SW 1271 (cell line): ENCODE data around the gene TMPRSS2.
A peak's percentile ranks its signal among the peaks of the same experiment; 100 is the strongest.

Source experiments
- DNase-seq, 2 experiments: peaks; one replicate each; lab custom pipeline; 2025; lab: John Stamatoyannopoulos, UW

The TMPRSS2 gene

GRCh38 chr21:41481191-41481590, 26.8 kb downstream of the TMPRSS2 start:
- DNase-seq = no peak

DNA sequence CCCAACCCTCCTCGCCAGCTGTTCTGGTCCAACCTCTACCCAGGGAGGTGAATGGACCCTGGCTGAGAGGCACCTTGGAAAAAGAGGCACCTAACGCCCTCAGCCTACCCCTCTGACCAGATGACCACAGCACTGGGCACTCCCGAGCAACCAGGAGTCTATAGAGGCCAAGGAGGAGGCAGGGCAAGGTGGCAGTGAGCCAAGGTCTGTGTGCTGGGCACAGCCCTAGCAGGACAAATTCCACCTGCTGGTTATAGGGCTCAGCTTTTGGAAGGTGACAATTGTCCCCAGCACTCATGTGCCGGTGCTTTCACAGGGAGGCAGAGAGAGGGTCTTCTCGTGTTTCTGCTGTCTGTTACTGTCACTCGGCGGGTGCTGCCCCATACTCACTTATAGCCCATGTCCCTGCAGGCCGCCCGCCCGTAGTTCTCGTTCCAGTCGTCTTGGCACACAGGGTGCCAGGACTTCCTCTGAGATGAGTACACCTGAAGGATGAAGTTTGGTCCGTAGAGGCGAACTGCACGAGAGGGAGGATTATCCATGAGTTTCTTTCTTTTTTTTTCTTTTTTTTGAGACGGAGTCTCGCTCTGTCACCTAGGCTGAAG, 27.8 kb downstream of the TMPRSS2 start:
- DNase-seq = no peak

DNA sequence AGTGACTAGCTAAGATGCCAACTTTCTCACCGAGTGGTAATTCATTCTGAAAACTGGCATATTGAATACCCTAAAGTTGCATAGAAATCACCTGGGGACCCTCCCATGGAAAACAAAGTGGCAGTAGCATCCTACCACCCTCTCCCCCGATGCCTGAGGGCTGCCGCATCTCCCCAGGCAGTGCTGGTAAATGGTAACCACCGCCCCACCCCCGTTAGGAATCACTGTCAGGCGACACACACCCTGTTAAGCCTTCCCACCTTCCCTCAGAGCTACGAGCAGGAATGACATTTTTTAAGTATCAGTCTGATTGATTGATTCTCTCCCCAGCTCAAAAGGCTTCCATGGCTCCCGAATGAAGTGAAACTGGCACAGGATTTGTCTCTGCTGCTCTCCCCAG, 28.3 kb downstream of the TMPRSS2 start:
- no peak for DNase-seq

DNA sequence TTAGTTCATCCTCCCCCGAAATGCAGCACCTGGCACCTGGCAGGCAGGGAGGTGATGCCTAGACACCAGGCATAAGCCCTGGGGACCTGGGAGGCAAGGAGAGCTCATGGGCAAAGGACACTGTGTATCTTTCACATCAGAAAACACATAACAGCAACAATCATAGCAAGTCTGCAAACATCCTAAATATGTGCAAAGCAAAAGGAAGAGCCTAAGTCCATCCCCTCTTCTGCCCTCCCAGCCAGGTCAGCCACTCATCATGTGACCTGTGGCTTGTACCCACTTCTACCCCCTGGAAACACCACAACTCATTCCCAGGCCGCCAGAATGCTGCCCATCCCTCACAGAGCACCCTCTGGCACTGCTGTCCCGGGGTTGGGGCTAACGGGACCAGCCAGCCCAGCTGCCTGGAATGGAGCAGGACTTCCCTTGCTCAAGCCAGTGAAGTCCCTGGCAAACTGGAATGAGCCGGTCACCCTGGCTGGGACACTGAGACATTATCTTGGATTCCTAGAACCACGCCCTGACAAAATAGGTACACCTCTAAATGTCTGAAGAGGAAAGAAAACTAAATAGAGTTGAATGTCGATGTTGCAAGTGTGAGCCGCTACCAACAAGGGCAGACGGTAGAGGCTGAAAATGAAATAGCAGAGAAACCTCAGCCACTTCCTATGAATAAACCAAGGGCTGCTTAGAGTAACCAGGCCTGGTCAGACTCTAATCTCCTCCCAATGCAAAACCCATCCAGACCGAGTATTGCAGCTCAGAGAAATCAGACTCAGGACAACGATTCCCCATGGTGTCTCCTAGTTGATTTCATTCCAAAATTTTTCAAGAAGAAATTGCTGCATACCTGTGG, 29.4 kb downstream of the TMPRSS2 start:
- no peak for DNase-seq

DNA sequence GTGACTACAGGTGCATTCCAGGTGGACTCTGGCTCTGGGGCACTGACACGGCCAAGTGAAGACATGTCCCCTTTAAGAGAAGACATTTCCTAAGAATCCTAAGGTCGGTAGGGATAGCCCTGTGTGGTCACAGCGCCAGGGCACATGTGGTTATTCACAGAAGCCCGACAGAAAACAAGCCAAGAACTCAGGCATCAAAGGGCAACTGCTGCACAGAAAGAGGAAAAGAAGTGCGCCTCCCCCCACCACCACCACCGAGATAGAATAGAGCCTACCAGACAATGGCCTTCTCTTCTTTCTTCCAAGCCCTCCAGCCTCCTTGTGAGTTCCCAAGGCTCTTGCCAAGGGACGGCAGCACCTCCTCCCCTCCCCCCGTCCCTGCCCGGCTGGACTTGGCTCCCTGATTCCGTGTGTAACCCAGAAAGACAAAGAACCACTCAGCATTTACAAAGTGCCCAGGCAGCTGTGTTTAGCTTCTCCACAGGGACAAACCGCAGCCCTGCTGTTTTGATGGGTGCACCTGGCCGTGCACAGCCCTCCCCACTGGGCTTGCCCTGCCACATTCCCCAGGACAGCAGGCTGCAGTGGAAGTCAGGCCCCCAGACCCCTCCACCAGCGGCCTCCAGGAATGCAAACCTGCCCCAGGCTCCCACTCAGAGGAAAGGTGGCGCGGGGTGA, 30.2 kb downstream of the TMPRSS2 start:
- DNase-seq = no peak

DNA sequence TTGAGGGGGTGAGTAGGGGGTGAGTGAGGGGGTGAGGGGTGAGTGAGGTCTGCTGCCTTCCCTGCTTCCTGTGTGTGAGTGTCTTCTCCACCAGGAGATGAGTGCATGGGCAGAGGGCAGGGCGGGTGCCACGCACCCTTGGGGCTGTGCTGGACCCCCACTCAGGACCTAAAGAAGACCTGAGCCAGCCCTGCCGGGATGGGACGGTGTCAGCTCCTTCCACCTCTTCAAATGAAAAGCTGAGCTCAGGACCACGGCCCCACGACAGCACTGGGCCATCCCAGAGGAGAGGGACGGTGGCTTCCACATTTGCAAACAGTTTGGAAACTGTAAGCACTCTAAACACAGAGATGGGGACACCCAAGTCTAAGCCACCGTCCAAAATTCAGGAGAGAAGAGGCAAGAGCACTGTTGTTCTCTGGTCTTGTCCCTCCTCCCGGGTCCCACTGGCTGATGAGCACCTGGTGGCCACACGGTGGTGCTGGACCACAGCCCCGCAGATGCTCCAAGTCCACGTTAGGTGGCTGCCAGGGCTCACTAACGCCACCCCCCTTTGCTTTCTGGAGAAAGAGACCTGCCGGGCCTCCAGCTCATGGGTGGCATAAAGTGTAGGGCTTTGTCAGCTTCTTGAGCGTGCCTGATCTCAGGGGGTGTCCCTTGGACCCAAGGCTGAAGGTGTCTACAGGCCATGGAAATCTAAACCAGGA, 32.1 kb downstream of the TMPRSS2 start:
- no peak for DNase-seq

DNA sequence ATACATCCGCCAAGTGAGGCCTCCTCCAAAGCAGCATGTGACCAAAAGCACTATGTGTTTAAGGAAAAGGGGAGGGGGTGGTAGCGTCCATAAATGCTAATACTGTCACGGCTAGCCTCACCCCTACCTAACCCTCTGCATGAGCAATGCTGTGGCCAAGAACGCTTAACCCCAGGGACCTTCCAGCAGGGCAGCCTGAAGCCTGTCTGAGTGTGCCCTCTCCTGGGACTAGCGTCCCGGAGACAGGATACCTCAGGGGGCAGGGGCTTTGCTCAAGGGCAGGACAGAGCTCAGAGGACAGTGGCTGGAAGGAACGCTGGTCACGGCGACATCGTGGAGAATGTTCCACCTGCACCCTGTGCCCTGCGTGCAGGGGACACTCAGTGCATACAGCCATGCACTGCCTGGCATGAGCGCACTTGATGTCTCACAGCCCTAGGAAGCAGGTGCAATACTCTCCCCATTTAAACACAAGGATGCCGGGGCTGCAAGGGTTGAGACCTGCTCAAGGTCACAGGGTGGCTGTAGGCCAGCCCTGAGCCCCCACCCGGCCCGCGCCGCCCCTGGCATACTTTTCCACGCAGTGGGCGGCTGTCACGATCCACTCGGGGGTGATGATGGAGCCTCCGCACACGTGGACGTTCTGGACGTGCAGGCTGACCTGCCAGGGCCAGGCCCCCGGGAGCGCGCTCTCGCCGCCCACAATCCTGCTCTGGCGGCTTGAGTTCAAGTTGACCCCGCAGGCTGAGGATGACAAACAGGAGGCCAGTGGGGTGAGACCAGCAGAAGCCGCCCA, 35.0 kb downstream of the TMPRSS2 start:
- DNase-seq = no peak

DNA sequence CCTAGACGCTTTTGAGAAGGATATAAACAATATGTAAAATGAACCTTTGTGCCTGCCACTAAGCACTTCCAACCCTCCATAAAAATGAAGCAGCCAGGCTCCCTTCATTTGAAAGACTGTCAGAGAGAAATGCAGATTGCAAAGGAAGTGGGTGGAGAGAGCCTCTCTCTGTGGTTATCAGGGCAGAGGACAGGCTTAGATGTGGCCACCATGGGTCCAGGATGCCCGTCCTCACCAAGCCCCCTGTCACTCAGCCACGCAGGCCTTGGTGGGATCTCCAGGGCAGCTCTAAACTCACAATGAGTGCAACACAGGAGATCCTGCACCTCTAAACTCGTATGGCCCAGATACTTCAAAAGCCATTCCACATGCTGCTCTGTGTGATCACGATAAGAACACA, 37.9 kb downstream of the TMPRSS2 start:
- DNase-seq = no peak

GRCh38 chr21:41466024-41466820, 41.7 kb downstream of the TMPRSS2 start:
- DNase-seq = no peak

GRCh38 chr21:41465176-41465781, 42.7 kb downstream of the TMPRSS2 start:
- no peak for DNase-seq

GRCh38 chr21:41460578-41461527, 47.1 kb downstream of the TMPRSS2 start:
- peak in 1 of 2 experiments; percentile 18 for DNase-seq

- DNase-seq = no peak
Observed at GRCh38 chr21:41459884-41460534, 47.9 kb downstream of the TMPRSS2 start.

DNA sequence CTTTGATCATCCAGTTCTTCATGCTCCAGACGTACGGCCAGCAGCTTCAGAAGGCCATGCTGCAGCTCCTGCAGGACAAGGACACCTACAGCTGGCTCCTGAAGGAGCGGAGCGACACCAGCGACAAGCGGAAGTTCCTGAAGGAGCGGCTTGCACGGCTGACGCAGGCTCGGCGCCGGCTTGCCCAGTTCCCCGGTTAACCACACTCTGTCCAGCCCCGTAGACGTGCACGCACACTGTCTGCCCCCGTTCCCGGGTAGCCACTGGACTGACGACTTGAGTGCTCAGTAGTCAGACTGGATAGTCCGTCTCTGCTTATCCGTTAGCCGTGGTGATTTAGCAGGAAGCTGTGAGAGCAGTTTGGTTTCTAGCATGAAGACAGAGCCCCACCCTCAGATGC, 49.4 kb downstream of the TMPRSS2 start:
- no peak for DNase-seq

- no peak for DNase-seq
Observed at GRCh38 chr21:41458121-41458520, 49.8 kb downstream of the TMPRSS2 start.

- DNase-seq = no peak
Observed at GRCh38 chr21:41453761-41454160, 54.2 kb downstream of the TMPRSS2 start.

- no peak for DNase-seq
Observed at GRCh38 chr21:41453198-41453597, 54.8 kb downstream of the TMPRSS2 start.

GRCh38 chr21:41451753-41452676, 55.9 kb downstream of the TMPRSS2 start:
- DNase-seq = no peak
